PFSK-1 (cell line): ENCODE data around the gene SARM1.

Experiments
- FOXP2 ChIP-seq: optimal IDR thresholded peaks from 2 replicates; pipeline ENCODE3; 2011; ENCODE audit warnings: borderline replicate concordance, control low read depth, inconsistent platforms; ENCODE audit not compliant: insufficient read depth; ENCODE audit errors: extremely low read length, extremely low read depth
- POLR2AphosphoS5 ChIP-seq: IDR thresholded peaks from 2 replicates; pipeline ENCODE4 v1.6.1; 2012; ENCODE audit warnings: low read depth, mild to moderate bottlenecking, control low read depth, low read length, moderate library complexity
- SIN3A ChIP-seq: IDR thresholded peaks from 2 replicates; pipeline ENCODE4 v1.6.1; 2012; ENCODE audit warnings: mild to moderate bottlenecking, low read length, moderate library complexity, borderline replicate concordance; ENCODE audit not compliant: insufficient read depth
- TAF1 ChIP-seq: IDR thresholded peaks from 2 replicates; pipeline ENCODE4 v1.6.1; 2012; ENCODE audit warnings: low read length, control low read depth, borderline replicate concordance; ENCODE audit not compliant: insufficient read depth
- TF ChIP-seq, protein P1 (sequence below), 2 experiments: IDR thresholded peaks; 2 replicates each; pipeline versions ENCODE4 v1.6.1 to v1.8.0; 2011 to 2012; ENCODE audit warnings: low read depth in 2 of 2, low read length in 2 of 2, control low read depth in 1 of 2, inconsistent platforms in 1 of 2, mild to moderate bottlenecking in 1 of 2, moderate library complexity in 1 of 2; ENCODE audit not compliant: insufficient read depth in 1 of 2

The SARM1 gene

DNA sequence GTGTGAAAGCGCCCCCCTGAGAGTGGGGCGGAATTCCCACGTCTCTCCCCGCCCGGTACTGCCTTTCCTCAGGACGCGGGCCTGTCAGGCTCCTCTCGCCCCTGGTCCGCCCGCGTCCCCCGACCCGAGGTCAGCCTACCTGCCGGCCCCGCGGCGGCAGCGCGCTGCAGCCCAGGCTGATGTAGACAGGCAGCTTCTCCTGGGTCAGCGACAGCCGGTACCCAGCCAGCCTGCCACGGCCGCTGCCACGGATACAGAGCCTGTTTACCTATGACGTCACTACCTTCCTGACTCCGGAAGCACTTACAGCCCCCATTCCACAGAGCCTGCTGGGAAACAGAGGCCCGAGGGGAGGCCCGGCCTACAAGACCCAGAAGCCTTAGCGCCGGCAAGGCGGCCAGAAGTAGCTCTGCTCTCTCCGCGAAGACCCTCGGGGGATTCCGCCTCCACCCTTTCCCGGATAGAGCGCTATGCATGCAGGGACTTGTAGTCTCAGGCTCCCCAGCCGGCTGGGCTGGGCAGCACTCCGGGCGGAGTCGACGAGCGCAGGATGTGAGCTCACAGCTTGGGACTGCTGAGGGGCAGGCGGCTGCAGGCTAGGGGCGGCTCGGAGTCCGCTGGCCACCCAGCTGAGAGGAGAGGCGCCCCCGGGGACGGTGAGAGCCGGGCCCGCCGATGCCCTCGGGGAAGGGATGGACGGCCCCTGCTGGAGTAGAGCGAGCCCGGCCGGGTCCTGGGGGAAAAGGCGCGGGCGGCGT is 36.1 kb upstream of the SARM1 start, which contains the start of the genes IFT20 and TNFAIP1:
TSS of gene IFT20 (minus strand) at position 272 of the 758 bp plus-strand sequence. CDS start 3,487 bp downstream, outside the sequence.
TSS of gene TNFAIP1 (plus strand) at position 561 of the 758 bp plus-strand sequence. CDS start 3,761 bp downstream, outside the sequence.
- TF ChIP-seq POLR2AphosphoS5, result peak; percentile 79
- peak; percentile 100 for TF ChIP-seq FOXP2
- TF ChIP-seq, protein P1, sequence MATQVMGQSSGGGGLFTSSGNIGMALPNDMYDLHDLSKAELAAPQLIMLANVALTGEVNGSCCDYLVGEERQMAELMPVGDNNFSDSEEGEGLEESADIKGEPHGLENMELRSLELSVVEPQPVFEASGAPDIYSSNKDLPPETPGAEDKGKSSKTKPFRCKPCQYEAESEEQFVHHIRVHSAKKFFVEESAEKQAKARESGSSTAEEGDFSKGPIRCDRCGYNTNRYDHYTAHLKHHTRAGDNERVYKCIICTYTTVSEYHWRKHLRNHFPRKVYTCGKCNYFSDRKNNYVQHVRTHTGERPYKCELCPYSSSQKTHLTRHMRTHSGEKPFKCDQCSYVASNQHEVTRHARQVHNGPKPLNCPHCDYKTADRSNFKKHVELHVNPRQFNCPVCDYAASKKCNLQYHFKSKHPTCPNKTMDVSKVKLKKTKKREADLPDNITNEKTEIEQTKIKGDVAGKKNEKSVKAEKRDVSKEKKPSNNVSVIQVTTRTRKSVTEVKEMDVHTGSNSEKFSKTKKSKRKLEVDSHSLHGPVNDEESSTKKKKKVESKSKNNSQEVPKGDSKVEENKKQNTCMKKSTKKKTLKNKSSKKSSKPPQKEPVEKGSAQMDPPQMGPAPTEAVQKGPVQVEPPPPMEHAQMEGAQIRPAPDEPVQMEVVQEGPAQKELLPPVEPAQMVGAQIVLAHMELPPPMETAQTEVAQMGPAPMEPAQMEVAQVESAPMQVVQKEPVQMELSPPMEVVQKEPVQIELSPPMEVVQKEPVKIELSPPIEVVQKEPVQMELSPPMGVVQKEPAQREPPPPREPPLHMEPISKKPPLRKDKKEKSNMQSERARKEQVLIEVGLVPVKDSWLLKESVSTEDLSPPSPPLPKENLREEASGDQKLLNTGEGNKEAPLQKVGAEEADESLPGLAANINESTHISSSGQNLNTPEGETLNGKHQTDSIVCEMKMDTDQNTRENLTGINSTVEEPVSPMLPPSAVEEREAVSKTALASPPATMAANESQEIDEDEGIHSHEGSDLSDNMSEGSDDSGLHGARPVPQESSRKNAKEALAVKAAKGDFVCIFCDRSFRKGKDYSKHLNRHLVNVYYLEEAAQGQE (IDR thresholded peaks at IDR 0.05; ENCODE audit: insufficient read depth in 1 of 2, low read depth in 2 of 2, low read length in 2 of 2), result 0 out of 4 replicates have a peak, but pooled peaks of 1 of the 2 experiments have one; percentile 16
- peak; percentile 97 for TF ChIP-seq SIN3A
- peak; percentile 53; the same call in 1 of the 2 replicates for TF ChIP-seq TAF1

DNA sequence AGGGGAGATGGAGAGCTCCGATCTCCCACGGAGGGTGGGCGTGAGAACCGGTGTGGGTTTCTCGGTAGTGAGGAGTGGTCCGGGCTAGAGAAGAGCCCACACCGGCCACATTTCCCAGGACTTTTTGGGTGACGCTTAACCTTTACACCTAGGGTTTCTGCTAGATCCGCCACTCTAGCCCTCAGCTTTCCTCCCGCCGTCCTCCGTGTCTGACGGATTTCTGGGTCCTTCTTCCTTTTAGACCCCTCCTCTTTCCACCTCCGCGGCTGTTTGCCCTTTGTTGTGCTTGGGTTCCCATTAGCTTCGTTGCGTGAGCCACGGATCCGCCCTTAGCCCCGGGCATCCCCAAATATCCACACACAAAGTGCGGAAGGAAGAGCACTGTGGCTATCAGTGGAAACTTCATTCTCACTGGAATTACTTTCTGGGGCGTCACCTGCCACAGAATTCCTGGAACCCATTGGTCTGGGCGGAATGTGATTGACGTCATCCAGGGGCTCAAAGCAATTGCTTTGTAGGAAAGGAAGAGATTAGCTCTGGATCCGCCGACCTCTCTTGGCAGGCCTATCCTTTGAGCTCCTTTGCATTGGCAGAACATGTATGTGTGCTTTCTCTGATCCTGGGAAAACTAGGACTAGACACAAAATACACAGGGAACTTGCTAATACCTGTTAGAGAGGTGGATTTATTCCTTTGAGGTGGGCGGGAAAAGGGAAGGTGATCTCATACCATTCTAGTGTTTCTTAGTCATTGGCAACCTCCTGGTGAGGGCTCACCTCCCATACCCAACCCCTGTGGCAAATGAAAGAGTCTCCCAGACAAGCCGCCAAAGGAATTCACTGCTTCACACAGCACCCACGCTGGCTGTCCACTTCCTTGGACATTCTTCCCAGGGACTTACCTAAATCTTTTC is 35.3 kb upstream of the SARM1 start:
- TF ChIP-seq, protein P1 (IDR thresholded peaks at IDR 0.05; ENCODE audit: insufficient read depth in 1 of 2, low read depth in 2 of 2, low read length in 2 of 2), result 0 out of 4 replicates have a peak, but pooled peaks of 1 of the 2 experiments have one; percentile 35
- TF ChIP-seq SIN3A (no peak), POLR2AphosphoS5 (peak; percentile 42; the same call in 1 of the 2 replicates), TAF1 (no peak), FOXP2 (no peak)

DNA sequence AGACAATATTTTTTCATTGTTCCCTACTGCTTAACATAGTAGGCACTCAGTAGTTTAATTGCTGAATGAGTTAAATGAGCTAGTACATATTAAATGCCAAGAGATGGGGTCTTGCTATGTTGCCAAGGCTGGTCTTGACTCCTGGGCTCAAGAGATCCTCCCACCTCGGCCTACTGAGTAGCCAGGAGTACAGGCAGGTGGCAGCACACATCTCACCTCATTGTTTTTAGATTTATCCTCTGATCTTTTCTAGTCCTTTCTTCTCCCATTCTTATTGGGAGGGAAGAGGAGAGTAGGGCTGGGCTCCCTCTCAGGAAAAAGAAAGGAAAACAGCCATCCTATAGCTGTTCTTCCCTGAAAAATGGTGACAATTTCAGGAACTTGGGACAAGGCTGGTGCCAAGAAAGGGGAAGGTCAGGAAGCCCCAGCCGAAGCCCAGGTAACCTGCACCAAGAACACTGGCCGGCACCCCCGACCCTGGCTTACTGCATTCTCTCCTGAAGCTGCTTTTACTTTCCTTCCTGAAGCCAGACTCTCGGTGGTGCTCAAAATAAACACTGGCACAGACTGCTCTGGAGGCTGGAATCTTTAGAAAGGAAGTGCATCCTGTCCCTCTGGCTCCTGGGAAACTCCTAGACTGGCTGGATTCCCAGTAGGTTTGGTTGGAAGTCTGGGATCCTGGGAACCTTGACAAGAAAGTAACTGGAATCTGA is 33.3 kb upstream of the SARM1 start:
- TF ChIP-seq, protein P1 (IDR thresholded peaks at IDR 0.05; ENCODE audit: insufficient read depth in 1 of 2, low read depth in 2 of 2, low read length in 2 of 2), result no peak; a peak in 1 of 4 replicates
- TF ChIP-seq FOXP2 (no peak), SIN3A (0 out of 2 replicates have a peak, but pooled peaks have one; percentile 54)

DNA sequence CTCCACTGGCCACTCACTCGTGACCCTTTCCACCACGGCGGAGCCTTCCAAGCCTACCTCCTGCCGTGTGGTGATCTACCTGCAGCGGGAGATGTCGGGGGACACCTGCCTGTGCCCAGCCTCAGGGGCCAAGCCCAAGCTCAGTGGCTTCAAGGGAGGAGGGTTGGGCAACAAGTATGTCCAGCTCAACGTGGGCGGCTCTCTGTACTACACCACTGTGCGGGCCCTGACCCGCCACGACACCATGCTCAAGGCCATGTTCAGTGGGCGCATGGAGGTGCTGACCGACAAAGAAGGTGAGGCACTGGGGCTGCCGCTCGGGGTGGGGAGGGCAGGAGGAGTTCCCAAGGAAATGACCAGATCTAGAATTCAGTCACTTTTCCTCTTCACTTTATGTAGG is 32.1 kb upstream of the SARM1 start:
- no peak for TF ChIP-seq TAF1
- TF ChIP-seq, protein P1 (IDR thresholded peaks at IDR 0.05; ENCODE audit: insufficient read depth in 1 of 2, low read depth in 2 of 2, low read length in 2 of 2), result no peak
- no peak for TF ChIP-seq FOXP2
- no peak for TF ChIP-seq POLR2AphosphoS5
- no peak for TF ChIP-seq SIN3A
